SK-N-MC (cell line): Measurements from ENCODE around the gene SLC12A8.

Experiments used
- EZH2 ChIP-seq: fragments of 200-600 bp; sonication (generic); IDR thresholded peaks from one replicate; pipeline ENCODE4 v1.6.1; 2017; ENCODE audit warnings: antibody characterized with exemption
- FOXP2 ChIP-seq: optimal IDR thresholded peaks from 2 replicates; pipeline ENCODE3; 2011; ENCODE audit warnings: mild to moderate bottlenecking, moderate library complexity; ENCODE audit not compliant: insufficient read depth; ENCODE audit errors: extremely low read length, control extremely low read depth
- POLR2AphosphoS5 ChIP-seq: IDR thresholded peaks from 2 replicates; pipeline ENCODE4 v1.6.1; 2012; ENCODE audit warnings: mild to moderate bottlenecking, low read depth, low read length, borderline replicate concordance

DNA sequence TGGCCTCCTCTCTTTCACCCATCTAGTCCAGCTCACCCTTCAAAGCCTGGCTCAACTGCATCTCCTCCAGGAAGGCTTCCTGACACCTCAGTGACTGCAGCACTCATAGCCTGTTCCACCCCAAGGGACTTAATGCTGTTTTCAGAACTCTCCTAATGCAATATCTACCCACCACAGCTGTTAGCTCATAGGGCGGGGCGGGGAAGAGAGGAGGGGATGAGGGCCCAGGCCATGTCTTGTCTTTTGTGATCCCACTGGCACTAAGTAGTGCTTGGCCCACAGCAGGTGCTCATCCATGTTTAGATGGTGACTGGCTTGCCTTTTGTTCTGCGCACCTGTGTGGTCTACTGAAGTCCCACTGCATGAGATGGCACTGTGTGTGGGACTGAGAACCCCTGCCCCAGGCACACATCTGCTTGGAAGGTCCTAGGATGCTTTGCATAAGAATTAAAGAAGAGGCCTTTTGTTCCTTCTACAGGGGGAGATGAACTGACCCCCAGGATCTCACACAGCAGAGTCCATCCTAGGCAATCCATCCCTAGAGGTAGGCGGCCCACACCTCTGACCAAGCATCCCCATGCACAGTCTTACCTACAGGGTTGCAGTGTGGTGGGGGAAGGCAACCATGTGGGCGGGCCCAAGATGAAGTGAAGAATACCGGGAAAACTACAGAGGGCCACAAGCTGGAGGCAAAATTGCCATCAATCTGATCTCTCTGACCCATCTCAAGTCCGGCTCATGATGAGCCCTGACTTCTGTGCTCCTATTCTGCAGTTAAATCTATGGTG lies 23.0 kb downstream of the SLC12A8 start:
- no peak for TF ChIP-seq EZH2
- TF ChIP-seq POLR2AphosphoS5, result no peak
- TF ChIP-seq FOXP2, result no peak
